ENCODE results near the gene MS4A4A. TPM values are rescaled to one million over a fixed set of nuclear protein-coding genes. Genes with fewer than 3 reads are reported as not detected.

The MS4A4A gene
- polyA plus RNA-seq, 1 donor, result 11.9 TPM

- H3K36me3 ChIP-seq (ENCODE audit: control insufficient read depth, insufficient read depth, low read length), result no peaks in the 10 kb centered on the region
- no peak overlapping the region for H3K27ac ChIP-seq (ENCODE audit: low read length)
- no peaks in the 10 kb centered on the region for H3K27me3 ChIP-seq (ENCODE audit: control insufficient read depth, insufficient read depth, low read length)
- no peaks in the 10 kb centered on the region for H3K4me1 ChIP-seq (ENCODE audit: control insufficient read depth, insufficient read depth, low read length)
- no peak for DNase-seq
- H3K9me3 ChIP-seq (ENCODE audit: control insufficient read depth, low read depth, low read length), result no peaks in the 10 kb centered on the region
- H3K4me3 ChIP-seq (ENCODE audit: low read length), result no peak overlapping the region
Measured at GRCh38 chr11:60321051-60321450, 40.6 kb downstream of the MS4A4A start.

DNA sequence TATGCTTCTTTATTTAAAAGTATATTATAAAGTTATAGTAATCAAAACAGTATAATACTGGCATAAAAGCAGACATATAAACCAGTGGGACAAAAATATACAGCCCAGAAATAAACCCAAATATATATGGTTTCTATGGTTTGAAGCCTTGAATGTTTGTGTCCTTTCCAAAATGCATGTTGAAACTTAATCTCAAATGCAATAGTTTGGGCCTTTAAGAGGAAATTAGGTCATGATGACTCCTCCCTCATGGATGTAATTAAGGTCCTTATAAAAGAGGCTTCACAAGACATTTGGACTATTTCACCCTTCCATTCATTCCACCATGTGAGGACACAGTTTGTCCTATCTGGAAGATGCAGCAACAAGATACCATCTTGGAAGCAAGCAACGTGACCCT is 46.5 kb downstream of the MS4A4A start, which contains the start of gene MS4A6E:
MS4A6E (plus strand) TSS at position 301 of the 400 bp plus-strand sequence. CDS start 7,641 bp downstream, outside the sequence.
- no peak within 1 kb of the TSS for H3K4me3 ChIP-seq (ENCODE audit: low read length)
- no CpG with 5 or more reads among the region's 1 CpG for WGBS (ENCODE audit: insufficient coverage, low lambda C conversion rate)

DNA sequence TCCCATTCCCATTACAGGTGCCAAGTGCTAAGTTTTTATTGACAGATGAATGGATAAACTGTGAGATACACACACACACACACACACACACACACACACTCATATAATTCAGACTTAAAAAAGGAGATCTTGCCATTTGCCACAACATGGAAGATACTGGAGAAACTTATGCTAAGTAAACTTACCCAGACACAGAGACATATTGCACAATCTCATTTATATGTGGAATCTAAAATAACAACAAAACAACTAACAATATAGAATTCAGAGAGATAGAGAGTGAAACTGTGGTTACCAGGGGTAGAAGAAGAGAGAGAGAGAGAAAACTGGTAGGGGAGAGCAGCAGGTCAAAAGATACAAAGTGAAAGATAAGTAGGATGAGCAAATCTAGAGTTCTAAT is 48.0 kb downstream of the MS4A4A start:
- Histone ChIP-seq H3K27ac (ENCODE audit: low read length) (no peak overlapping the region), H3K4me3 (ENCODE audit: low read length) (no peak overlapping the region), H3K4me1 (ENCODE audit: control insufficient read depth, insufficient read depth, low read length) (no peaks in the 10 kb centered on the region), H3K36me3 (ENCODE audit: control insufficient read depth, insufficient read depth, low read length) (no peaks in the 10 kb centered on the region), H3K9me3 (ENCODE audit: control insufficient read depth, low read depth, low read length) (no peaks in the 10 kb centered on the region), H3K27me3 (ENCODE audit: control insufficient read depth, insufficient read depth, low read length) (no peaks in the 10 kb centered on the region)
- no peak for DNase-seq

More for the DNA sequence above, 46.5 kb downstream of the MS4A4A start, which contains the start of gene MS4A6E:
- Histone ChIP-seq H3K27ac (ENCODE audit: low read length) (no peak within 1 kb of the TSS), H3K27me3 (ENCODE audit: control insufficient read depth, insufficient read depth, low read length) (no peaks in the 10 kb centered on the region), H3K4me1 (ENCODE audit: control insufficient read depth, insufficient read depth, low read length) (no peaks in the 10 kb centered on the region), H3K9me3 (ENCODE audit: control insufficient read depth, low read depth, low read length) (no peaks in the 10 kb centered on the region), H3K36me3 (ENCODE audit: control insufficient read depth, insufficient read depth, low read length) (no peaks in the 10 kb centered on the region)
- DNase-seq, result no peak

DNA sequence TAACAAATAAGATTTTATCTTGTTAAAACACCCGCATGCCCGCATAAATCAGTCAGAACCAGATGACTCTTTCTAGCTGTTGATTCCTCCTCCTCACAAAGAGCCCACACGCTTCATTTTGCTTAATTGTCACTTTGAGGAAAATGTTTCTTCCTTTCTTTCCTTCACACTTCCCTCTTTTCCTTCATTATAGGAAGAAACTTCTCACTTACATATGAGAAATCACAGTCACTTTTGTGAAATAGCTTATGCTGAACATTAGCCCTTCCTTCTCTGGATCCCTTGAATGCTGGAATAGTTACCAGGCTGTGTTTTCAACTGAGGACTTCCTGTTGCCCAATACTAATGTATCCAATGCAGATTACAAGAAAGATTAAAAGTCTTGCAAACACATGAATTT is 52.4 kb downstream of the MS4A4A start:
- 80% methylated on average over 1 of the region's 3 CpGs for WGBS (ENCODE audit: insufficient coverage, low lambda C conversion rate)
- Histone ChIP-seq H3K27ac (ENCODE audit: low read length) (no peak overlapping the region), H3K27me3 (ENCODE audit: control insufficient read depth, insufficient read depth, low read length) (no peaks in the 10 kb centered on the region)

DNA sequence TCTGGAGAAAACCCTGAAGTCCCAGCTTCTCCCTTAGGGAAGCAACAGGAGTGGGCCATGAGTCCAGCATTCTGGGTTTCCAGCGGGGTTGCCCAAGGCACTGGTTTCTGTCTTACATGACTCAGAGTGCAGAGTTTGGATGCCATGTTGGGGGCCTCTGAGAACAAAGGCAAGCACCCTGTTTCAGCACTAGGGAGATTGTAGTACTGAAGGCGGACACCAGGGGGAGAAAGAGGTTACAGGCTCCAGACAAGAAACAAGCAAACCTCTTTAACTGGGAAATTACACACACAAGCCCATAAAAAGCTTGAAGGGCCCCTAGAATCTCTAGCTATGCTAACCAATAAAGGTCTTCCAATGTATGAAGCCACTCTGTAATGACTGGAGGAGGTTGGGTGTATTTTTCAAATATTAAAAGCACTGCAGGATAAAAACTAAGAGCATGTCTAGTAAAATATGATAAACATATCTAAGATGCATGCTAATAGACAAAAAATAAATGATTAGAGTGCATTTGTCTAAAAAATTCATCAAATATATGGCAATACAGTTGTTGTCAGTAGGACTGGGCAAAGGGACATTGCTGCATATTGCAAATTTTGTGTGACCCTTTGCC is 53.6 kb downstream of the MS4A4A start:
- Histone ChIP-seq H3K27ac (ENCODE audit: low read length) (no peak overlapping the region), H3K9me3 (ENCODE audit: control insufficient read depth, low read depth, low read length) (no peaks in the 10 kb centered on the region), H3K36me3 (ENCODE audit: control insufficient read depth, insufficient read depth, low read length) (no peaks in the 10 kb centered on the region), H3K4me3 (ENCODE audit: low read length) (no peak overlapping the region), H3K4me1 (ENCODE audit: control insufficient read depth, insufficient read depth, low read length) (no peaks in the 10 kb centered on the region), H3K27me3 (ENCODE audit: control insufficient read depth, insufficient read depth, low read length) (no peaks in the 10 kb centered on the region)
- peak; percentile 40 to 52 for DNase-seq
- WGBS (ENCODE audit: insufficient coverage, low lambda C conversion rate), result no CpG with 5 or more reads among the region's 2 CpGs

More for the DNA sequence above, 52.4 kb downstream of the MS4A4A start:
- Histone ChIP-seq H3K9me3 (ENCODE audit: control insufficient read depth, low read depth, low read length) (no peaks in the 10 kb centered on the region), H3K4me3 (ENCODE audit: low read length) (no peak overlapping the region), H3K36me3 (ENCODE audit: control insufficient read depth, insufficient read depth, low read length) (no peaks in the 10 kb centered on the region), H3K4me1 (ENCODE audit: control insufficient read depth, insufficient read depth, low read length) (no peaks in the 10 kb centered on the region)
- DNase-seq, result no peak

DNA sequence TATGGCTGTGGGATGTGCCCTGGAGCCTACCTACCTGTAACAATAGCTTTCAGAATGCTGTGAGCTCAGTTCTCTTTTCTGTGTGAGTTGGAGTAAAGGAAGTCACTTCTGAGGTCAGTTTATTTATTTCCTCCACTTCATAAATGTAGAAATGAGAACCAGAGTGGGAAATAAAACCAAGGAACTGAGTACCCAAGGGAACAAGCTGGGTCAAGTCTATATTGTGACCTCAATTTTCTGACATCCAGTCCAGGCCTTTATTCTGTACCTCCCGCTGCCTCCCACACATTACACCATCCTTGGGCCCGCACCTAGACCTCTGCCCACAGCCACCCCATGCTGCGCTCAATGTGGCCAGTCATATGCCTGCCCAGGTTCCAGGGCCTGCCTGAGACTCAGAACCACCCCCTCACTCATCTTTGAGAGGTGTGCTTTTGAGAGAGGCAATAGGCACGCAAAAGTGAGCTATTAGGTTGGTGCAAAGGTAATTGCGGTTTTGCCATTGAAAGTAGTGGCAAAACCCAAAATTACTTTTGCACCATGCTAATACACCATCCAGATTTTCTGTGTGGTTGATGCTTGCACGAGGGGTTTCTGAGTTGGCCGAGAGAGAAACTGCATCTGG is 56.4 kb downstream of the MS4A4A start:
- WGBS (ENCODE audit: insufficient coverage, low lambda C conversion rate), result no CpG with 5 or more reads among the region's 7 CpGs
- H3K4me3 ChIP-seq (ENCODE audit: low read length), result no peak overlapping the region
- no peaks in the 10 kb centered on the region for H3K9me3 ChIP-seq (ENCODE audit: control insufficient read depth, low read depth, low read length)
- no peaks in the 10 kb centered on the region for H3K4me1 ChIP-seq (ENCODE audit: control insufficient read depth, insufficient read depth, low read length)
- no peak for DNase-seq
- no peaks in the 10 kb centered on the region for H3K36me3 ChIP-seq (ENCODE audit: control insufficient read depth, insufficient read depth, low read length)
- H3K27me3 ChIP-seq (ENCODE audit: control insufficient read depth, insufficient read depth, low read length), result no peaks in the 10 kb centered on the region
- no peak overlapping the region for H3K27ac ChIP-seq (ENCODE audit: low read length)

DNA sequence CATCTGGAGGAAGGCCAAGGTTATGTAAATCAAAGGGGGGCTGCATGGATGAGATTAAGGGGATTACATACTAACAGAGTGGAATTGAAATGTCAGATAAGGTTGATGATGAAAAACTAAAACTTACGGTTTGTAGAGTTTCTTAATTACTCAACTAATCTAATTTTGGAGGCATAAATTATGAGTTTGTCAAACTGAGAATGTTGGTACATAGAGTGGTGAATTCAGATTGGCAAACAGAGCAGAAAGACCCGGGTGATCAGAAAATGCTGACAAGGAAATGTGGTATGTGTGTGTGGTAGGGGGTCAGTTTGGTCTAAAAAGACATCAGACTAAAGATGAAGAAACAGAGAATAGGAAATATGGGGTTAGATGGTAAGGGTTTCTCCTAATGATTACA is 57.6 kb downstream of the MS4A4A start:
- Histone ChIP-seq H3K4me1 (ENCODE audit: control insufficient read depth, insufficient read depth, low read length) (no peaks in the 10 kb centered on the region), H3K4me3 (ENCODE audit: low read length) (no peak overlapping the region), H3K9me3 (ENCODE audit: control insufficient read depth, low read depth, low read length) (no peaks in the 10 kb centered on the region), H3K27ac (ENCODE audit: low read length) (no peak overlapping the region), H3K27me3 (ENCODE audit: control insufficient read depth, insufficient read depth, low read length) (no peaks in the 10 kb centered on the region), H3K36me3 (ENCODE audit: control insufficient read depth, insufficient read depth, low read length) (no peaks in the 10 kb centered on the region)
- DNase-seq, result no peak
- 45% methylated on average over 2 of the region's 2 CpGs for WGBS (ENCODE audit: insufficient coverage, low lambda C conversion rate)

GRCh38 chr11:60339356-60339755 is 58.9 kb downstream of the MS4A4A start:
- no peaks in the 10 kb centered on the region for H3K27me3 ChIP-seq (ENCODE audit: control insufficient read depth, insufficient read depth, low read length)
- no peaks in the 10 kb centered on the region for H3K36me3 ChIP-seq (ENCODE audit: control insufficient read depth, insufficient read depth, low read length)
- no CpG with 5 or more reads among the region's 3 CpGs for WGBS (ENCODE audit: insufficient coverage, low lambda C conversion rate)
- no peak for DNase-seq
- no peak overlapping the region for H3K27ac ChIP-seq (ENCODE audit: low read length)
- H3K4me3 ChIP-seq (ENCODE audit: low read length), result no peak overlapping the region
- no peaks in the 10 kb centered on the region for H3K4me1 ChIP-seq (ENCODE audit: control insufficient read depth, insufficient read depth, low read length)
- H3K9me3 ChIP-seq (ENCODE audit: control insufficient read depth, low read depth, low read length), result no peaks in the 10 kb centered on the region

GRCh38 chr11:60343094-60343704 is 62.7 kb downstream of the MS4A4A start:
- Histone ChIP-seq H3K36me3 (ENCODE audit: control insufficient read depth, insufficient read depth, low read length) (no peaks in the 10 kb centered on the region), H3K27ac (ENCODE audit: low read length) (no peak overlapping the region), H3K4me1 (ENCODE audit: control insufficient read depth, insufficient read depth, low read length) (no peaks in the 10 kb centered on the region), H3K4me3 (ENCODE audit: low read length) (no peak overlapping the region), H3K9me3 (ENCODE audit: control insufficient read depth, low read depth, low read length) (no peaks in the 10 kb centered on the region), H3K27me3 (ENCODE audit: control insufficient read depth, insufficient read depth, low read length) (no peaks in the 10 kb centered on the region)
- WGBS (ENCODE audit: insufficient coverage, low lambda C conversion rate), result 56% methylated on average over 7 of the region's 10 CpGs
- DNase-seq, result no peak

DNA sequence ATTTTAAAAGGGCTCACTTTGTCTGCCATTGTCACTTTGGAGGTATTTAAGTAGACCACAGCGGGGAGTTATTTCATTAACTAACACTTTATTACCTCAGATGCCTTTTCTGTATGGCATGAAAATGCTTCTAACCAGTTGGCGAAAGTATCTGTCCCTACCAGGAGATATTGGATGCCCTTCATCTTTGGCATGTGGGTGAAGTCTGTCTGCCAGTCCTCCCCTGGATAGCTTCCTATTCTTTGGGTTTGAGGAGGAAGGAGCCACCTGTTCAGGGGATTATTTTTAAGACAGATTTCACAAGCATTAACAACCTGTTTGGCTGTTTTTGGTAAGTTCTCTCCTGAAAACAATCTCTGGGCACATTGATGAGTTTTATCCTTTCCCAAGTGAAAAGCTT is 63.7 kb downstream of the MS4A4A start:
- H3K27me3 ChIP-seq (ENCODE audit: control insufficient read depth, insufficient read depth, low read length), result no peaks in the 10 kb centered on the region
- WGBS (ENCODE audit: insufficient coverage, low lambda C conversion rate), result no CpG with 5 or more reads among the region's 2 CpGs
- no peak overlapping the region for H3K4me3 ChIP-seq (ENCODE audit: low read length)
- H3K27ac ChIP-seq (ENCODE audit: low read length), result no peak overlapping the region
- H3K9me3 ChIP-seq (ENCODE audit: control insufficient read depth, low read depth, low read length), result no peaks in the 10 kb centered on the region
- no peaks in the 10 kb centered on the region for H3K4me1 ChIP-seq (ENCODE audit: control insufficient read depth, insufficient read depth, low read length)
- H3K36me3 ChIP-seq (ENCODE audit: control insufficient read depth, insufficient read depth, low read length), result no peaks in the 10 kb centered on the region
- DNase-seq, result no peak

- H3K36me3 ChIP-seq (ENCODE audit: control insufficient read depth, insufficient read depth, low read length), result no peaks in the 10 kb centered on the region
- DNase-seq, result peak; percentile 7 to 24
- H3K27me3 ChIP-seq (ENCODE audit: control insufficient read depth, insufficient read depth, low read length), result no peaks in the 10 kb centered on the region
- no peaks in the 10 kb centered on the region for H3K4me1 ChIP-seq (ENCODE audit: control insufficient read depth, insufficient read depth, low read length)
- no peaks in the 10 kb centered on the region for H3K9me3 ChIP-seq (ENCODE audit: control insufficient read depth, low read depth, low read length)
- no peak overlapping the region for H3K4me3 ChIP-seq (ENCODE audit: low read length)
- H3K27ac ChIP-seq (ENCODE audit: low read length), result no peak overlapping the region
Measured at GRCh38 chr11:60345489-60345888, 65.0 kb downstream of the MS4A4A start.
